Germinal center (tissue), 1 donor: ENCODE results near the gene SLC25A21.
"Not testable (repeated sequence)": the region's sequence is repeated elsewhere in the genome, so short reads cannot be mapped to it uniquely, and the experiment has no call there.

Source experiments
- DNase-seq: peaks from one replicate; pipeline ENCODE4 v3.0.0; 2012; ENCODE audit warnings: mixed read lengths, low spot score

SLC25A21 gene

DNA sequence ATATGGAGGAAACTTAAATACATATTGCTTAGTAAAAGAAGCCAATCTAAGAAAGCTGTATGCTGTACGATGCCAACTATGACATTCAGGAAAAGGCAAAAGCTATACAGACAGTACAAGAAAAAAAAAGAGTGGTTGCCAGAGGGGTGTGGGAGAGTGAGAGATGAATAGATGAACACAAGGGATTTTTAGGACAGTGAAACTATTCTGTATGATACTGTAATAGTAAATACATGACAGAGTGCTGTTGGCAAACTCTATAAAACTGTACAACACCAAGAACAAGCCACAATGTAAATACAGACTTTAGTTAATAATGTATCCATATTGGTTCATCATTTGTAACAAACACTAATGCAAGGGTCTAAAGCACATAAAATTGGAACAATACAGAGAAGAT, 14.5 kb upstream of the SLC25A21 start:
- no peak for DNase-seq

DNA sequence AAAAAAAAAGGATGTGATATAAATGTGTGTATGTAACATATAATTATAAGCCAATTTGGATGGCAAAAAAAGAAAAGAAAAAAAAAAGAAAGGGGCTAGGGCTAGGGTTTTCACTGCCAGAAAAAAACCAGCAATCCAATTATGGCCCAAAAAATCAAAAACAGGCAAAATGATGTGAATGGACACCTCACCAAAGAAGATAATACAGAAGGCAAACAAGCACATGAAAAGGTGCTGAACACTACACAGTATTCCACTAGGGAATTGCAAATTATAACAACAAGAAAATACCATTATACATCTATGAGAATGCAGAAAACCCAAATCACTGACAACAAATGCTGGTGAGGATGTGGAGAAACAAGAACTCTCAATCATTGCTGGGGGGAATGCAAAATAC, 13.3 kb upstream of the SLC25A21 start:
- no peak for DNase-seq

DNA sequence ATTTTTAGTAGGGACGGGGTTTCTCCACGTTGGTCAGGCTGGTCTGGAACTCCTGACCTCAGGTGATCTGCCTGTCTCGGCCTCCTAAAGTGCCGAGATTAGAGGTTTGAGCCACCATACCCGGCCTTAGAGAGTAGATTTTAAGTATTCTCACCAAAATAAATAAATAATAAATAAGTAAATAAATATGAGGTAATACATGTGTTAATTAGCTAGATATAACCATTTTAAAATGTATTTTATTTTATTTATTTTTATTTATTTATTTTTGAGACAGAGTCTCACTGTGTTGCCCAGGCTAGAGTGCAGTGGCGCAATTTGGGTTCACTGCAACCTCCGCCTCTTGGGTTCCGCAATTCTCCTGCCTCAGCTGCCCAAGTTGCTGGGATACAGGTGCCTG, 12.1 kb upstream of the SLC25A21 start:
- DNase-seq: not testable (repeated sequence)

DNA sequence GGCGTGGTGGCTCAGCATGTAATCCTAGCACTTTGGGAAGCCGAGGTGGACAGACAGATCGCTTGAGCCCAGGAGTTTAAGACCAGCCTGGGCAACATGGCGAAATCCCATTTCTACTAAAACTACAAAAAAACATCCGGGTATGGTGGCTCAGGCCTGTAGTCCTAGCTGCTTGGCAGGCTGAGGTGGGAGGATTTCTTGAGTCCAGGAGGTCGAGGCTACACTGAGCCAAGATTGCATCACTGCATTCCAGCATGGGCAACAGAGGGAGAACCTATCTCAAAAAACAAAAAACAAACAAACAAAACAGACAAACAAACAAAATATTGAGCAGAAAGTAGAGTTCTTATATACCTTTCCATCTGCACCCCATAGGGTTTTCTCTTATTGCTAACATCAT, 9.0 kb upstream of the SLC25A21 start:
- DNase-seq: no peak

DNA sequence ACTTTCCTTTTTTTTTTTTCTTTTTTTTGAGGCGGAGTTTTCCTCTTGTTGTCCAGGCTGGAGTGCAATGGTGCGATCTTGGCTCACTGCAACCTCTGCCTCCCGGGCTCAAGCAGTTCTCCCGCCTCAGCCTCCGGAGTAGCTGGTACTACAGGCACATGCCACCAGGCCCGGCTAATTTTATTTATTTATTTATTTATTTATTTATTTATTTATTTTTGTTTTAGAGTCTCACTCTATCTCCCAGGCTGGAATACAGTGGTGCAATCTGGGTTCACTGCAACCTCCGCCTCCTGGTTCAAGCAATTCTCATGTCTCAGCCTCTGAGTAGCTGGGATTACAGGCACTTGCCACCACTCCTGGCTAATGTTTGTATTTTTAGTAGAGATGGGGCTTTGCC, 8.5 kb upstream of the SLC25A21 start:
- not testable (repeated sequence) for DNase-seq

DNA sequence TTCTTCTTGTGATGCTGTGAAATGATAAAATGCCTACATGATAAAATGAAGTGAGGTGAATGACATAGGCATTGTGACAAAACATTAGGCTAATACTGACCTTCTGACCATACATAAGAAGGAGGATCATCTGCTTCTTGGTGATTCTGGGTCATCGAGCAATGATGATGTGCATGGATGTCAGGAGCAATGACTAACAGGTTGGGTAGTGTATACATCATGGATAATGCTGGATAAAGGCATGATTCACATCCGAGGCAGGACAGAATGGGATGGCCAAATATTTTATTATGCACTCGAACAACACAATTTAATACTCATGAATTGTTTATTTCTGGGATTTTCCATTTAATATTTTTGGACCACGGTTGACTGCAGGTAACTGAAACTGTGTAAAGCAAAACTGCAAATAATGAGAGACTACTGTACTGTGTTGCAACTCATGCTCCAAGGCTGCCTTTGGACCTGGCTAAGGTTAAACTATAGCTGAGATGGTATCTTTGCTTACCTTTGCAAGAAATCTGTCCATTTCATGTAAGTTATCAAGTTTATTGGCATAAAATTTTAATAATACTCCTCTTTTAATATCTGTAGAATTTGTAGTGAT, 7.6 kb upstream of the SLC25A21 start:
- DNase-seq: no peak

DNA sequence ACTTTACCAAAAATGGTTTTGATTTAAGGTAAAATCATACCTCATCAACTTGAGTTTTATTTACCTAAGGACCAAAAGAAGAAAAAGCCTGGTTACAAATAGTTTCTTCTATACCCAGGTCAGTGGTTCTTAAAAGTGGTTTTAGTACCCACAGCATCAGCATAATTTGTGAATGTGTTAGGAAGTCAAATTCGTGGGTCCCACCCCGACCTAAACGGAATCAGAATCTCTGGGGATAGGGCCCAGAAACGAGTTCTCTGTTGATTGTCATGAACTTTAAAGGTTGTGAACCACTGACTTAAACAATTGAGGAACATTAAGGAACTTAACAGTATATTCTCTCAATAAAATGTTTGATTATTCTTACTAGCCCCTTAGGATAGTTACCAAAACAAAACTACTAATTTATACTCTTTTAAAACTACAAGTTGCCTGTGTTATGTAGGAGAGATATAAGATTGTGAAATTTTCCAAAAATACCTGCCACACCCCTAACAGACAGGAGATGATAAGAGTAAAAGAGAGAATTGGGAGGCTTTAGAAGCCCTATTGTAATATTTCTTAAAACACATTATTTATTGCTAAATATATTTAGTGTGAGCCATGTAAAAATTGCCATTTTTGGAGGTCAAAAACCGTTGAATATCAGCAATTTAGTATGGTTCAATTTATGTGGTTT, 669 bp upstream of the SLC25A21 start:
- no peak for DNase-seq

DNA sequence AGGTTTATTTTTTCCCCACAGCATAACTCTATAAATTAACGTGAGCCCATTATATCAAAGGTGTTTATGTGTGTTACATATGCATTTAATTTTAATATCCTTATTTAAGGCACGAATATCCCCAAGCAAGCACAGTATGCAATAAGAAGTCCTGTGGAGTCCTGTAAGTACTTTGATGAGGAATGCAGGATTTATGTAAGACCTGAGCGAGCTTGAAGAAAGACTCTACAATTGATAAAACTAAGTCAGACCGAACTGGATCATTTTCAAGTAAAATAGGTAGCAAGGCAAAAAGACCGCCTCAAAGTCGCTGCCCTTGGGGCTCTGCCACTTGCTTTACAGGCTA, 755 bp downstream of the SLC25A21 start:
- DNase-seq: no peak

DNA sequence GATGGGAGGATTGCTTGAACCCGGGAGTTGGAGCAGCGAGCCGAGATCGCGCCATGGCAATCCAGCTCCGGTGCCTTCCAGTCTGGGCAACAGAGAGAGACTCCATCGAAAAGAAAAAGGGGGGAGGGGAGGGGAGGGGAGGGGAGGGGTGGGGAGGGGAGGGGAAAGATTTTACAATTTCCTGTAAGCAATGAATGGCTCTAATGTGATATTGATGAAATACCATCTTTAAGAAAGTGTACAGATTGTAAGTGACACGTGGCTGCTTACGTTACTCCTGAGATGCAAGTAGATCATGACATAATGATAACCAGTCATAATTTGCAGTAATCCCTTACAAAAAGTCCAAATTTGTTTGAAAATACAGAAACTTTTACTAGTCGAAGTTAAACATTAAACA, 1.4 kb downstream of the SLC25A21 start:
- DNase-seq: no peak

DNA sequence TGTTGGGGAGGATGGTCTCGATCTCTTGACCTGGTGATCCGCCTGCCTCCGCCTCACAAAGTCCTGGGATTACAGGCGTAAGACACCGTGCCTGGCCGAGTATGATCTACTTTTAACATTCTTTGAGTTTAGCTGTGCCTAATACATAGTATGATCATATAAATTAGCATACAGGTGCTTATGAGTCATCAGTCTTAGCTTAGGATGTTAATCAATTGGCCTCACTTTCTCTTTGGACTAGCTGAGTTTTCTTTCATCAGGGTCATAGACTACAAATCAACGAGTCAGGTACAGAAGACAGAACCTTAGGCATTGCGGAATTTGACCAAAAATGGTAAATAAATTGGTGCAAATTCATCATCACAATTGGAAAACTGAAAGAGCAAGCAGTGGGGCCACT, 2.2 kb downstream of the SLC25A21 start:
- no peak for DNase-seq

DNA sequence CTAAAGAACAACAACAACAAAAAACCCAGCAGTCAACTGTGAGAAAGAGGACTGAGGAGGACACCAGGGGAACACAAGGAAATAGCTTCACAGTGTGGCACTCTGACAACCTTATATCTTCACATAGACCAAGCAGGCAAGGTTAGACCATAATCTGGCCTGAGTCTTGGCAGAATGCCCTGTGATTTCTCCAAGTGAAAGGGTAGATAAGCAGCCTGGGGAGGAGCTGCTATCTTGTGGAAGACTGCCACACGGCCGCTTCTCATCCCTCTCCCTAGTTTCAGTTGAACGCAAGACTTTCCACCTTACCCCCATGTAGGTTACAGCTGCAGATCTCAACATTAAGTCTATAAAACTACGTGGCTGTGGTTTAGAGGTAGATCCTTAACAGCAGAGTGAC, 3.7 kb downstream of the SLC25A21 start:
- DNase-seq: no peak

DNA sequence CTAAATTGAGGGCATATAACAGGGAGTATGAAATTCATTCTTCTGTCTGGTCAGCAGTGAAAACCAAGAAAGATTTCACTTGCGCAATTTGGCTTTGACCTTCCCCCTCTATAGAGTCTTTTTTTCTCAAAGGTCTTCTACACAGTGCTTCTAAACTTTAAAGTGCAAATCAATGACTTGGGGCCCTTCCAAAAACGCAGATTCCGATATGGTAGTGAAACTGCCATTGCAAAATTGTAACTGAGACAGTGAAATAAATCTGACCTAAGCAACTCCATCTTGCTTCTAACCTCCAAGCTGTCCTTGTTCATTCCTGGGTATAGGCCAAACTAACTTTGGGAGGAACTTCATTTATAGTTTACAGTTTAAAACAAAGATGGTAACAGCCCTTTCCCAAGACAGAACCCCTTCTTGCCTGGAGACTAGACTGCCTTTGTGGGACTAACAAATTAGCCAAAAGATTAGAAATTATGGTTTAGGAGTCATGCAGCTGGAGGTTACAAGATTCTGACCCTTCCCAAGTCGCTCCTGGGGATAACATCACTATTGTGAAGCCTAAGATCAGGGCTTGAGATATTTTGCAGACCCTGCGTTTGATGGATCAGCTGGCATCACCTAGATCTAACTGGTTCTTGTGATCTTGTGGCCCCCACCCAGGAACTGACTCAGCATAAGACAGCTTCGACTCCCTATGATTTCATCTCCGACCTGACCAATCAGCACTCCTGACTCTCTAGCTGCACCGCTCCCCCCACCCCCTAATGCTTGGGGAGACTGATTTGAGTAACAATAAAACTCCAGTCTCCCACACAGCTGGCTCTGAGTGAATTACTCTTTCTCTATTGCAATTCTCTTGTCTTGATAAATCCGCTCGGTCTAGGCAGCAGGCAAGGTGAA, 5.0 kb downstream of the SLC25A21 start:
- no peak for DNase-seq

DNA sequence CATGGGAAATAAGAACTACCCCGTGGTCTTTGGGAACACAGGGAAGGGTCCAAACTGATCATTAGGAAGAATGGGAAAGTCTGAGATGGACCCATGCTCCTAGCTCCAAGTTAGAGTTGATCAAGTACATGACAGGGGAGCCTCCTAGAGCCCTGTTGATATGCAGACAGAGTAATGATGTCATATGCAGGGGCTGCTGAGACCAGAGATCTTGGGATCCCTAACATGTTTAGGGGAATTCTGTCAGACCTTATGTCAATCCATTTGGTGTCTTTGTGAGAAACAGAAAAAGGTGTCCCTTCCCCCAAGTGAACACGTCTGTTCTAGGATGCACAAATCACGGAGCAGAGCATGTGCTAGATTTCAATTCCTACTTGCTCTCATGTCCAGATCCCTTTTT, 6.6 kb downstream of the SLC25A21 start:
- no peak for DNase-seq

DNA sequence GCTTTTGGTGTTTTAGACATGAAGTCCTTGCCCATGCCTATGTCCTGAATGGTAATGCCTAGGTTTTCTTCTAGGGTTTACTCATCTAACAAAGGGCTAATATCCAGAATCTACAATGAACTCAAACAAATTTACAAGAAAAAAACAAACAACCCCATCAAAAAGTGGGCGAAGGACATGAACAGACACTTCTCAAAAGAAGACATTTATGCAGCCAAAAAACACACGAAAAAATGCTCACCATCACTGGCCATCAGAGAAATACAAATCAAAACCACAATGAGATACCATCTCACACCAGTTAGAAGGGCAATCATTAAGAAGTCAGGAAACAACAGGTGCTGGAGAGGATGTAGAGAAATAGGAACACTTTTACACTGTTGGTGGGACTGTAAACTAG, 10.1 kb downstream of the SLC25A21 start:
- DNase-seq: not testable (repeated sequence)

DNA sequence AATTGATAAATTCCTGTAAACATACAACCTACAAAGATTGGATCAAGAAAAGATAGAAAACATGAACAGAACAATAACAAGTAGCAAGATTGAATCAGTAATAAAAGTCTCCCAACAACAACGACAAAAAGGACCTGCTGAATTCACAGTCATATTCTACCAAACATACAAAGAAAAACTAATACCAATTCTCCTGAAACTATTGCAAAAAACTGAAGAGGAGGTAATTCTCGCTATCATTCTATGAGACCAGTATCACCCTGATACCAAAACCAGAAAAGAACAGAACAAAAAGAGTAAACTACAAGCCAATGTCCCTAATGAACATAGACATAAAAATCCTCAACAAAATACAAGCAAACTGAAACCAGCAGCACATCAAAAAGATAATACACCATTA, 14.4 kb downstream of the SLC25A21 start:
- DNase-seq: no peak

DNA sequence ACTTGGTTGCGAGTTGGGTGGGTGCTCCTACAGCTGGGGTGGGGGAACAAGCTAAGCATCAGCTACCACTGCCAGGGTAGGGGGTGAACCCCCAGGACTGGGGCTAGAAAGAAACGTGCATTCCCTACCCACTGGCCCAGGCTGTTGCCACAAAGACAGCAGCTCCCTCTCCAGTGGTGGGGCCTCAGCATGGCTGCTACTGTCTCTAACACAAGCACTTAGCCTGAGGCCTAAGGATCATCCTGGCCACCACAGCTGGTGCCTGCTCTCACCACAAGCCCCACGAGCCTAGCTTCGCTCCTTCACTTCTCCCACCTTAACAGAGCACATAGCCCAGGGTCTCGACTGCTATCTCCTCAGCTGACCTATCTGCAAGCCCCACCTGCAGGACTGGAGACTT, 18.9 kb downstream of the SLC25A21 start:
- no peak for DNase-seq

DNA sequence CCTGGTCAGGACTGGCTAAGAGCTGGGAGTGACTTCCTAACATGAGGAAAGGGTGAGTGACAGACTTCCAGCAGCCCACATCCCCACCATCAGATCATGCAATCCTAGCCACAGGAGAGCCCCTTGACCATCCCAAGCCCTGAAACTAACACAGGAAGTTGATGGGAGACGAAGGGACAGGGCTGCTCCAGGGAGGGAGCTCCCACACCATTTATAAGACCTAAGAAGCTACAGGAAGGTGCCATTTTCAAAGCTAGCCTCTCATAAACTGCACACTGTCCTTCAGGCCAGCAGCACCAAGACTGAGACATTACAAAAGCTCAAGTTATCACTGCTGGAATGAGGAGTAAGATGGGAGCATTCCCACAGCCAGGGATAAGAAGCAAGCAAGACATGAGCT, 19.4 kb downstream of the SLC25A21 start:
- no peak for DNase-seq

DNA sequence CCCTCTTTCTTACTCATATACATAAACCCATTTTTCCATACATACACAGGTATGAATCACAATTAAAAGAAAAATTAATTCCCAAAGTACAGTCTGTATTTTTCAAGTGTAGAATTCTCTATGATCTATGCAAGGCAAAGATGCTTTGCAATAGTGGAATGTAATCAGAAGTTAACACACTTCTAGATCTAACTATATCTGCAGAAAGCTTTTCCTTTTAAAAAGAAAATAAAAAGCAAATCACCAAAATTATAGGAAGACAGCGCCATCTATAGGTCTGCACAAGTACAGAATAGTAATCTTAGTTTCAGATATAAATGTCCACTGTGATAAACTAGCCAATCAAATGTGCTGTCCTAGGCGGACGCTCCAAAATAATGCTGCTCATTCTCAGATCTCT, 22.0 kb downstream of the SLC25A21 start:
- DNase-seq: no peak

DNA sequence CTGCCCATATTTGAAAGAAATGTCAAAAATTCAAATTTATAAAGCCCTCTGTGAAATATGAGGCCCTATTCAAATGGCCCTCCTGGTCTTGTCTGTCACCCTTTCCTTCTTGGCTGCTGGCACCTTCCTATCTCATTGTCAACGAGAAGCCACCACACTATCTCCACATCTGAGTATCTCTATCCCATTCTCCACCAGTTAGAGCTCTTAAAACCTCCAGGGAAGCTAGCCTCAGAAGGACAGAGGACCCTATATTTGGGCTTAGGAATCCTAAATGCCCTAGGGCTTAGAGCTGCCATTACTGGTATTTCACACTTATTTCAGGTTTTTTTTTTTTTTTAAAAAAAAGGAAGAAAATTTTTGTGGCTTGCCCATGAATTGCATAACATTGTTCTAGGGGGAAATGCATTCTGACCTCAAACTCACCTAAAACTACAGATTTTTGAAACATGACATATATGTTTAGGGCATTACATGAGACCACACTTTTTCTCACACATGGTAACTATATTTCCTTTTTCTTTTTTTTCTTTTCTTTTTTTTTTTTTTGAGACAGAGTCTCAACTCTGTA, 25.0 kb downstream of the SLC25A21 start:
- no peak for DNase-seq

DNA sequence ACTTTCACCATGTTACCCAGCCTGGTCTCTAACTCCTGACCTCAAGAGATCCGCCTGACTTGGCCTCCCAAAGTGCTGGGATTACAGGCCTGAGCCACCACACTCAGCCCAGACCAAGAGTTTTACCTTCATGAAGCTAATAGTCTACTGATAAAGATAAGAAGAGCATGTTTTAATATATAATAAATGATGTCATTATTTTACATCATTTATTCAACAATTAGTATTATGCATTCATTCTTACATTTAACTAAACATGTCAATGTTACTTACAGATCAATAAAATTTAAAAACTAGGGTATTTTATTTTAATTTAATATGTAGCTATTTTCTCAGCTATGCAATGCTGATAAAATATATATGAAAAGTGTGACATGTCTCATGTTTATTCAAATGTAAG, 26.0 kb downstream of the SLC25A21 start:
- DNase-seq: not testable (repeated sequence)

DNA sequence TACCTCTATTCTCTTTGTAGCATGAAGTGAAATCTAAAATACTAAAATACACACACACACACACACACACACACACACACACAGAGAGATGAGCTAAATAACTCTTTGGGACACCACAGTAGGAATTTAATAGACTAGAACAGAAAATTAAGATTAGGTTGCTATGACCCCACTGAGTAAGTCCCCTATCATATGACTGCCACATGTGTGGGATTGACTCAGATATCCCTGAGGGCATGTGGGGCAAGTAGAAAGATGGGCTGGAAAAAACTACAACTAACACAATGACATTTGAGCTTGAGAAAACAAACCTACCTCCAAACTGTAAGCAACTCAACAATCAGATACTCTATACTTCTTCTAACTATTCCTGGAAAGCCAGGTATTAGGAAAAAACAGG, 27.0 kb downstream of the SLC25A21 start:
- DNase-seq: no peak

DNA sequence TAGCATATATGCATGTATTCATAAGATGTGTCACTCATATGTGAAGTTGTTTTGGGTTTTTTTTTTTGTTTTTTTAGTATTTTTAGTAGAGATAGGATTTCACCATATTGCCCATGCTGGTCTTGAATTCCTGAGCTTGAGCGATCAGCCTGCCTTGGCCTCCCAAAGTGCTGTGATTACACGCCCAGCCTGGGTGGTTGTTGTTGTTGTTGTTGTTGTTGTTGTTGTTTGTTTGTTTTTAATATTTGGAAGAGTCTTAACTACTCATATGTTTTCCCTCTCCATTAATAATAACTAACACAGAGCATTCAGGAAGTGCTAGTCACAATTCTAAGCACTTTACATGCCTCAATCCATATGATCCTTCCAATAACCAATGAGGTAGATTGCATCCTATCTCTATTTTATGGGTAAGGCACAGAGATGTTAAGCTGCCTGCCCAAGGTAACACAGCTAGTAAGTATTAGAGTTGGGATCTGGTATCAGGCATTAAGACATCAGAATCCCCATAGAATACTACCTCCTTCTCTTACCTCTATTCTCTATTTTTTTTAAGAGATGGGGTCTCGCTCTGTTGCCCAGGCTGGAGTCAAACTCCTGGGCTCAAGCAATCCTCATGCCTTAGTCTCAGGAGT, 27.6 kb downstream of the SLC25A21 start:
- no peak for DNase-seq

DNA sequence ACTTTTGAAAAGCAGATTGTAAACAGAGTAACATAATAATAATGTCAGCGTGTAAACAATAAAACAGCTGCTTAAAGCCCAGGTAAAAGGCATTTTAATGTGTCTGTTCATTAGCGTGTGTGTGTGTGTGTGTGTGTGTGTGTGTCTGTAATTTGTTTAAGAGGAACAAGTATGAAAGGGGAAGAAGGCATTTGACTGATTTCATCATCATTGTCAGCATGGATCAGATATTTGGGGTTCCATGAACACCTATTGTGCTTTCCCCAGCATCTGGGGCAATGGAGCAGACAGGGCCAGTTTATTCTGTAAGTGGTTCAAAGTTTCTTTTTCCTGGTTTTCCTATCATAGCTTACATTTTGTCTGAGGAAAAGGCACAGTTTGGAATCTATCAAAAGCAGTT, 28.9 kb downstream of the SLC25A21 start:
- DNase-seq: no peak
